Iris pigment epithelial cell (primary cell): ENCODE results near the gene ABHD12.
"Not testable (repeated sequence)": the region's sequence is repeated elsewhere in the genome, so short reads cannot be mapped to it uniquely, and the experiment has no call there.

ENCODE experiments used
- DNase-seq: peaks from one replicate; pipeline ENCODE4 v3.0.0-alpha.2; 2011; ENCODE audit warnings: low read depth

ABHD12 gene

GRCh38 chr20:25321991-25322390 lies 68.6 kb downstream of the ABHD12 start:
- DNase-seq = peak; percentile 20

- DNase-seq = peak; percentile 27
Observed at GRCh38 chr20:25321262-25321831, 69.3 kb downstream of the ABHD12 start.

GRCh38 chr20:25320035-25320800 lies 70.4 kb downstream of the ABHD12 start:
- DNase-seq = no peak

GRCh38 chr20:25319241-25320034 lies 71.2 kb downstream of the ABHD12 start:
- DNase-seq = no peak

GRCh38 chr20:25318471-25319240 lies 72.0 kb downstream of the ABHD12 start:
- no peak for DNase-seq

- DNase-seq = no peak
Observed at GRCh38 chr20:25317351-25318075, 73.1 kb downstream of the ABHD12 start.

GRCh38 chr20:25316506-25317190 lies 74.0 kb downstream of the ABHD12 start:
- DNase-seq = no peak

GRCh38 chr20:25315418-25316210 lies 75.0 kb downstream of the ABHD12 start:
- peak; percentile 78 for DNase-seq

- no peak for DNase-seq
Observed at GRCh38 chr20:25314497-25315417, 75.9 kb downstream of the ABHD12 start.

- DNase-seq = no peak
Observed at GRCh38 chr20:25313593-25313992, 77.0 kb downstream of the ABHD12 start.

- not testable (repeated sequence) for DNase-seq
Observed at GRCh38 chr20:25312716-25313115, 77.9 kb downstream of the ABHD12 start.

GRCh38 chr20:25310921-25311728 lies 79.5 kb downstream of the ABHD12 start:
- DNase-seq = peak; percentile 64

GRCh38 chr20:25310268-25310920 lies 80.2 kb downstream of the ABHD12 start:
- peak; percentile 97 for DNase-seq

- DNase-seq = peak; percentile 88
Observed at GRCh38 chr20:25309395-25310267, 81.0 kb downstream of the ABHD12 start.

- DNase-seq = peak; percentile 86
Observed at GRCh38 chr20:25308671-25309394, 81.8 kb downstream of the ABHD12 start.

- DNase-seq = no peak
Observed at GRCh38 chr20:25308083-25308491, 82.5 kb downstream of the ABHD12 start.
